GM21515 (cell line): Measurements from ENCODE around the gene KRTAP22-2.

Source experiments
- ATAC-seq: cut with Tn5 transposase; IDR thresholded peaks from one replicate; pipeline ENCODE4 v1.9.1; 2021; ENCODE audit not compliant: unreplicated experiment

Gene KRTAP22-2

GRCh38 chr21:30590297-30590696 lies at the start of gene KRTAP22-2:
KRTAP22-2 (minus strand) TSS chr21:30590397.
- no peak for ATAC-seq

- no peak for ATAC-seq
These were observed 48.5 kb upstream of the KRTAP22-2 start for GRCh38 chr21:30638686-30639085.

GRCh38 chr21:30634906-30635305 lies 44.7 kb upstream of the KRTAP22-2 start, which contains the start of gene KRTAP20-2:
KRTAP20-2 (plus strand) TSS chr21:30635206; CDS start chr21:30635264, 58 bp downstream.
- ATAC-seq: no peak

GRCh38 chr21:30629200-30629599 lies 39.0 kb upstream of the KRTAP22-2 start:
- ATAC-seq: no peak

GRCh38 chr21:30628109-30628508 lies 37.9 kb upstream of the KRTAP22-2 start:
- no peak for ATAC-seq

GRCh38 chr21:30625449-30626165 lies 35.4 kb upstream of the KRTAP22-2 start:
- no peak for ATAC-seq

- ATAC-seq: no peak
These were observed 33.2 kb upstream of the KRTAP22-2 start for GRCh38 chr21:30623362-30623761.

GRCh38 chr21:30620522-30620921 lies 30.3 kb upstream of the KRTAP22-2 start, which contains the start of gene KRTAP20-4:
KRTAP20-4 (plus strand) TSS chr21:30620627.
- ATAC-seq: no peak

- no peak for ATAC-seq
These were observed 29.9 kb upstream of the KRTAP22-2 start for GRCh38 chr21:30620080-30620479.

- ATAC-seq: no peak
These were observed 25.9 kb upstream of the KRTAP22-2 start, which contains the start of gene KRTAP20-1 for GRCh38 chr21:30616125-30616524. KRTAP20-1 (plus strand) TSS chr21:30616425; CDS start chr21:30616455, 30 bp downstream.

- ATAC-seq: no peak
These were observed 25.0 kb upstream of the KRTAP22-2 start for GRCh38 chr21:30615199-30615598.

- no peak for ATAC-seq
These were observed 23.6 kb upstream of the KRTAP22-2 start, which contains the start of gene KRTAP6-1 for GRCh38 chr21:30613836-30614235. KRTAP6-1 (minus strand) TSS chr21:30613930; CDS start chr21:30613904, 26 bp downstream.

- ATAC-seq: no peak
These were observed 21.9 kb upstream of the KRTAP22-2 start for GRCh38 chr21:30612132-30612531.

- ATAC-seq: no peak
These were observed 15.8 kb upstream of the KRTAP22-2 start for GRCh38 chr21:30605968-30606367.

- ATAC-seq: no peak
These were observed 10.6 kb upstream of the KRTAP22-2 start, which contains the start of gene KRTAP22-1 for GRCh38 chr21:30600787-30601186. KRTAP22-1 (plus strand) TSS chr21:30601087.

GRCh38 chr21:30598802-30599201 lies 8.6 kb upstream of the KRTAP22-2 start, which contains the start of gene KRTAP6-2:
KRTAP6-2 (minus strand) TSS chr21:30598902; CDS start chr21:30598874, 28 bp downstream.
- ATAC-seq: no peak

GRCh38 chr21:30592140-30592539 lies 1.9 kb upstream of the KRTAP22-2 start, which contains the start of gene KRTAP6-3:
KRTAP6-3 (plus strand) TSS chr21:30592440; CDS start chr21:30592446, 6 bp downstream.
- ATAC-seq: no peak

GRCh38 chr21:30582870-30583269 lies 7.3 kb downstream of the KRTAP22-2 start:
- ATAC-seq: no peak

- ATAC-seq: no peak
These were observed 10.1 kb downstream of the KRTAP22-2 start for GRCh38 chr21:30580132-30580531.

GRCh38 chr21:30579346-30579745 lies 10.9 kb downstream of the KRTAP22-2 start:
- ATAC-seq: no peak

GRCh38 chr21:30577766-30578165 lies 12.4 kb downstream of the KRTAP22-2 start:
- ATAC-seq: no peak

GRCh38 chr21:30567617-30568016 lies 22.6 kb downstream of the KRTAP22-2 start:
- ATAC-seq: no peak
